Activated naive CD8-positive, alpha-beta T cell treated with anti-CD3 and anti-CD28 coated beads, Interleukin-2, amount 50 U/mL, for 24 hours (primary cell): ENCODE data around the gene AKR7A2.

Experiments used
- ATAC-seq: fragments of 150-1000 bp; cut with Tn5 transposase; one replicate; pipeline ENCODE4 v1.10.0; 2021
- DNase-seq: peaks from one replicate; pipeline ENCODE4 v3.0.0; 2021
- H3K27ac Mint-ChIP-seq: one replicate; pipeline ENCODE4 v1.8.0; 2021; ENCODE audit warnings: mild to moderate bottlenecking, mixed read lengths
- H3K27me3 Mint-ChIP-seq: one replicate; pipeline ENCODE4 v1.8.0; 2021; ENCODE audit warnings: mixed read lengths
- H3K36me3 Mint-ChIP-seq: one replicate; pipeline ENCODE4 v1.8.0; 2021; ENCODE audit warnings: low read depth, mixed read lengths
- H3K4me1 Mint-ChIP-seq: one replicate; pipeline ENCODE4 v1.8.0; 2021; ENCODE audit warnings: mixed read lengths
- H3K4me3 Mint-ChIP-seq: one replicate; pipeline ENCODE4 v1.8.0; 2021; ENCODE audit warnings: mild to moderate bottlenecking, moderate library complexity, mixed read lengths
- H3K9me3 Mint-ChIP-seq: one replicate; pipeline ENCODE4 v1.8.0; 2021; ENCODE audit warnings: mixed read lengths

Gene AKR7A2

GRCh38 chr1:19324665-19324990, 12.7 kb upstream of the AKR7A2 start:
- no peaks in the 10 kb centered on the region for H3K27me3 Mint-ChIP-seq
- no peak overlapping the region for H3K4me3 Mint-ChIP-seq
- H3K27ac Mint-ChIP-seq = no peak overlapping the region
- DNase-seq (no peak), ATAC-seq (no peak)
- no peaks in the 10 kb centered on the region for H3K9me3 Mint-ChIP-seq
- H3K36me3 Mint-ChIP-seq = peaks cover 5% of the 10 kb centered on the region
- H3K4me1 Mint-ChIP-seq = no peaks in the 10 kb centered on the region

- DNase-seq = no peak
- no peak overlapping the region for H3K27ac Mint-ChIP-seq
- no peaks in the 10 kb centered on the region for H3K27me3 Mint-ChIP-seq
- no peak for ATAC-seq
- H3K36me3 Mint-ChIP-seq = peaks cover 5% of the 10 kb centered on the region
- H3K4me3 Mint-ChIP-seq = no peak overlapping the region
- H3K4me1 Mint-ChIP-seq = no peaks in the 10 kb centered on the region
- no peaks in the 10 kb centered on the region for H3K9me3 Mint-ChIP-seq
These were observed 12.2 kb upstream of the AKR7A2 start for GRCh38 chr1:19323987-19324664.

GRCh38 chr1:19322481-19322880, 10.5 kb upstream of the AKR7A2 start:
- peaks cover 5% of the 10 kb centered on the region for H3K36me3 Mint-ChIP-seq
- H3K4me1 Mint-ChIP-seq = no peaks in the 10 kb centered on the region
- DNase-seq (no peak), ATAC-seq (no peak)
- H3K9me3 Mint-ChIP-seq = no peaks in the 10 kb centered on the region
- no peak overlapping the region for H3K4me3 Mint-ChIP-seq
- no peaks in the 10 kb centered on the region for H3K27me3 Mint-ChIP-seq
- H3K27ac Mint-ChIP-seq = no peak overlapping the region

GRCh38 chr1:19321071-19321470, 9.1 kb upstream of the AKR7A2 start:
- ATAC-seq = no peak
- Mint-ChIP-seq H3K27me3 (no peaks in the 10 kb centered on the region), H3K27ac (no peak overlapping the region), H3K4me3 (no peak overlapping the region), H3K4me1 (peaks cover 10% of the 10 kb centered on the region), H3K9me3 (no peaks in the 10 kb centered on the region), H3K36me3 (peaks cover 5% of the 10 kb centered on the region)
- no peak for DNase-seq

- Mint-ChIP-seq H3K9me3 (no peaks in the 10 kb centered on the region), H3K27ac (no peak overlapping the region), H3K36me3 (peaks cover 4% of the 10 kb centered on the region), H3K4me1 (peaks cover 27% of the 10 kb centered on the region), H3K4me3 (no peak overlapping the region), H3K27me3 (no peaks in the 10 kb centered on the region)
- ATAC-seq (no peak), DNase-seq (no peak)
These were observed 7.3 kb upstream of the AKR7A2 start for GRCh38 chr1:19319196-19319595.

DNA sequence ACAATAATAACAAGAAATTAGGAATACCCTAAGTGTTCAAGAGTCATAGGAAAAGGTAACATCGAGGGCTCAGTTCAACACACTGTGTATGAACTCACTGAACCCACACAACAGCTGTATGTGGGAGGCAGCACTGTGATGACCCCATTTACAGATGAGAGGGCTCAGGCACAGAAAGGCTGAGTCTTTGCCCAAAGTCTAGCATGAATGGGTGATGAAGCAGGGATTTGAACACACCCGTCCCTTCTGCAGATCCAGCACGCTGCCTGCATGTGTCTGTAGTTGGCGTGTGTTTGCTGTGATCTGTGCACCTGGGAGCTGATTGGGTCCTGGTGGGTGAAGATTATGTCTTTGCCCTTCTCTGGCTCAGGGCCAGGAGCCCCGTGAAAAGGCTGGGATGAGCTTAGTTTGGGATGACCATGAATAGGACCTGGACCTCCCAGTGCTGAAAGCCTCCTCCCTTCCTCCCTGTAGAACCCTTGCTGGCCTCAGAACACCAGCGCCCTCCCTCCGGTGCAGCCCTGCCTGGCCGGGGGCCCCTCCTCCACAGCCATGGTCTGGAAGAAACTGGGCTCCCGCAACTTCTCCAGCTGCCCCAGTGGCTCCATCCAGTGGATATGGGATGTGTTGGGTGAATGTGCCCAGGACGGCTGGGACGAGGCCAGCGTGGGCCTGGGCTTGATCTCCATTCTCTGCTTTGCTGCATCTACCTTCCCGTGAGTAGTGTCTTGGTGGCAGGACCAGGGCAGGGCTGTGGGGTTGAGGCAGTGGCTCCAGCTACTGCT, 5.4 kb upstream of the AKR7A2 start:
- H3K27me3 Mint-ChIP-seq = no peaks in the 10 kb centered on the region
- DNase-seq (no peak), ATAC-seq (no peak)
- peaks cover 4% of the 10 kb centered on the region for H3K36me3 Mint-ChIP-seq
- H3K9me3 Mint-ChIP-seq = no peaks in the 10 kb centered on the region
- H3K4me1 Mint-ChIP-seq = peaks cover 38% of the 10 kb centered on the region
- no peak overlapping the region for H3K27ac Mint-ChIP-seq
- H3K4me3 Mint-ChIP-seq = no peak overlapping the region

DNA sequence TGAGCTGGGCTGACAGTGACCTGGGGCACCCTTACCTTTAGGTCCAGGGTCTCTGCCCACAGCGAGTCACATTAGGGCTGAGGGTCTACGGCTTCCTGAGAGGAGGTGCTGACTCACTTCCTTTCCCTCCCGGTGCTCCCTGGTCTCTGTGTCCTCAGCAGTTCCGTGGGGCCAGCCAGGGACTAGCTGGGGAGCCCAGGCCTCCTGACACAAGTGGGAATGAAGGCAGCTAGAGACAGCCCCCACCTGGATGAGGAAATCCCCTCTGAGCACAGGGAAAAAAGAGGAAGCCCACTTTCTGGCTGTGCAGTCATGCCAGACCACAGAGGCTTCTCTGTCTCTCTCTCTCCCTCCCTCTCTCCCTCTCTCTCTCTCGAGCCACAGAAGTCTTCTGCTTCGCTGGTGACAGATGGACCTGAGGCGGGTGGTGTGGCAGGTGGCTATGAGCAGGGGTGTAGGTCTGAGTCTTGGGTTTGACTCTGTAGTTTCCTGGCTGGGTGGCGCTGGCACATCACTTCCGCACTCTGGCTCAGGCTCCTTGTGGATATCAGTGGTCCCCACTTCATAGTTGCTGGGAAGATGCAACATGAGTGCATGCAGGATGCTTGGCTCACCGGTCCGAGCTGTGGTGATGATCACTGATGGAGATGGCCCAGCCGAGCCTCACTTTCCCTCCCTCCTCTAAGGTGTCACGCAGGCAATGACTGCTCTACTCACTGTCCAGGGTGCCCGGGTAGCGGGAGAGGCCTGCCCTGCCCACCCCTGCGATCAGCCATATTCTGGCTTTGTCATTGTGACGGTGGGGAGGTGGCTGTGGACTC, 3.6 kb upstream of the AKR7A2 start:
- ATAC-seq (no peak), DNase-seq (no peak)
- Mint-ChIP-seq H3K36me3 (no peaks in the 10 kb centered on the region), H3K27me3 (no peaks in the 10 kb centered on the region), H3K9me3 (no peaks in the 10 kb centered on the region), H3K4me1 (peaks cover 47% of the 10 kb centered on the region), H3K27ac (peak overlapping the region; percentile 53), H3K4me3 (no peak overlapping the region)

GRCh38 chr1:19313961-19314882, 2.3 kb upstream of the AKR7A2 start:
- DNase-seq (no peak), ATAC-seq (no peak)
- H3K4me1 Mint-ChIP-seq = peaks cover 50% of the 10 kb centered on the region

GRCh38 chr1:19313636-19313959, 1.7 kb upstream of the AKR7A2 start:
- Mint-ChIP-seq H3K36me3 (no peaks in the 10 kb centered on the region), H3K9me3 (no peaks in the 10 kb centered on the region), H3K4me3 (no peak overlapping the region), H3K27ac (no peak overlapping the region), H3K27me3 (no peaks in the 10 kb centered on the region), H3K4me1 (peaks cover 50% of the 10 kb centered on the region)
- no peak for DNase-seq
- no peak for ATAC-seq

More at GRCh38 chr1:19313961-19314882, 2.3 kb upstream of the AKR7A2 start:
- H3K4me3 Mint-ChIP-seq = no peak overlapping the region
- H3K36me3 Mint-ChIP-seq = no peaks in the 10 kb centered on the region
- no peak overlapping the region for H3K27ac Mint-ChIP-seq
- no peaks in the 10 kb centered on the region for H3K27me3 Mint-ChIP-seq
- no peaks in the 10 kb centered on the region for H3K9me3 Mint-ChIP-seq

- Mint-ChIP-seq H3K27ac (no peak overlapping the region), H3K4me3 (peak overlapping the region; percentile 75), H3K9me3 (no peaks in the 10 kb centered on the region), H3K27me3 (no peaks in the 10 kb centered on the region), H3K36me3 (no peaks in the 10 kb centered on the region), H3K4me1 (peaks cover 50% of the 10 kb centered on the region)
- DNase-seq (no peak), ATAC-seq (peak; percentile 47)
These were observed 1.1 kb upstream of the AKR7A2 start for GRCh38 chr1:19312782-19313635.

- peak overlapping the region; percentile 81 for H3K27ac Mint-ChIP-seq
- DNase-seq (peak; percentile 27), ATAC-seq (peak; percentile 7)
- no peaks in the 10 kb centered on the region for H3K27me3 Mint-ChIP-seq
- H3K4me3 Mint-ChIP-seq = peak overlapping the region; percentile 83
- peaks cover 44% of the 10 kb centered on the region for H3K4me1 Mint-ChIP-seq
- H3K36me3 Mint-ChIP-seq = peaks cover 8% of the 10 kb centered on the region
- no peaks in the 10 kb centered on the region for H3K9me3 Mint-ChIP-seq
These were observed 427 bp downstream of the AKR7A2 start for GRCh38 chr1:19311503-19311930.

- DNase-seq (no peak), ATAC-seq (no peak)
- peaks cover 38% of the 10 kb centered on the region for H3K4me1 Mint-ChIP-seq
- peak overlapping the region; percentile 81 for H3K27ac Mint-ChIP-seq
- peaks cover 8% of the 10 kb centered on the region for H3K36me3 Mint-ChIP-seq
- no peaks in the 10 kb centered on the region for H3K27me3 Mint-ChIP-seq
- no peaks in the 10 kb centered on the region for H3K9me3 Mint-ChIP-seq
- H3K4me3 Mint-ChIP-seq = peak overlapping the region; percentile 83
These were observed 1.0 kb downstream of the AKR7A2 start for GRCh38 chr1:19310720-19311502.

DNA sequence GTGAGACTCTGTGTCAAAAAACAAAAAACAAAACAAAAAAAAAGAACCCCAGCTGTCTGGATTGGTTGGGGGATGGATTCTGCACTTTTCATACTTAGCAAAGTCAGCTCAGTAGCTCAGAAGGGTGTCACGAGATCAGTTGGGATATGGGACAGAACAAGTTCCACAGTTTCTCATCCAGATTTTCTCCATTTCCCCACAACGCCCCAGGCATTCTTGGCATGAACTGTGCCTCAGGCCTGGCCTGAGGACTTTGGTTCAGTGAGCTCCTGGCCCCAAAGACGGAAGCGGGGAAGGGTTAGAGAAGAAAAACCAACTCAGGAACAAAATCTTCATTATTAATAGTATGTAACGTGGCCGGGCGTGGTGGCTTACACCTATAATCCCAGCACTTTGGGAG, 1.9 kb downstream of the AKR7A2 start:
- Mint-ChIP-seq H3K27me3 (no peaks in the 10 kb centered on the region), H3K9me3 (no peaks in the 10 kb centered on the region), H3K27ac (no peak overlapping the region), H3K4me3 (no peak overlapping the region), H3K36me3 (peaks cover 16% of the 10 kb centered on the region), H3K4me1 (peaks cover 30% of the 10 kb centered on the region)
- DNase-seq = no peak
- no peak for ATAC-seq
